ENCODE measurements around the gene MAP3K14. TPM values are rescaled to one million over a fixed set of nuclear protein-coding genes. Genes with fewer than 3 reads are reported as not detected.

Gene MAP3K14
- total RNA-seq, 1 experiment from 2014 or later, result 7.8 TPM

DNA sequence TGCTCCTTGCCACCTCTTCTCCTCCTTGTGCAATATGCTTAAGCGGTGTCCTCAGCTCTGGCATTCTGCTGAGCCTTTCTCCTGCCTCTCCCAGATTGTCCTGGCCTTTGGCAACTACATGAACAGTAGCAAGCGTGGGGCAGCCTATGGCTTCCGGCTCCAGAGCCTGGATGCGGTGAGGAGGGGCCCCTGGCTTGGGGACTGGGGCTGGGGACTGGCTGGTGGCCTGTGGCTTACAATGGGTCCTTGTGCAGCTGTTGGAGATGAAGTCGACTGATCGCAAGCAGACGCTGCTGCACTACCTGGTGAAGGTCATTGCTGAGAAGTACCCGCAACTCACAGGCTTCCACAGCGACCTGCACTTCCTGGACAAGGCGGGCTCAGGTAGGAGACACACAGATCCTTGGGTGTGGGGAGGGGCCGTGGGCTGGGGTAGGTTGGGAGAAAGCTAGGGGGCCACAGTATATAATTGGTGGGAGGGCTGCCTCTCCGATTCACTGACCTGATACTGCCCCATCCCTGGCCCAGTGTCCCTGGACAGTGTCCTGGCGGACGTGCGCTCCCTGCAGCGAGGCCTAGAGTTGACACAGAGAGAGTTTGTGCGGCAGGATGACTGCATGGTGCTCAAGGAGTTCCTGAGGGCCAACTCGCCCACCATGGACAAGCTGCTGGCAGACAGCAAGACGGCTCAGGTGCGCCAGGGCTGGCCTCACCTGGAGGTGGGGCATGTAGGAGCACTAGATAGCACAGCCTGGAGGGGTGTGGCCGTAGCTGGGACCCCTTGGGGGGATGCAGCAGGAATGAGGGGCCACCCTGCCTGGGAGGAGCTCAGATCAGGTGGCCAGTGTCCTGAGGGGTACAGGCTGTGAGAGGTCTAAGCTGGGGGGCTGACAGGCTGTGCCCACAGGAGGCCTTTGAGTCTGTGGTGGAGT is 71.8 kb downstream of the MAP3K14 start:
- peaks cover 23% of the 10 kb centered on the region for H3K23me2 ChIP-seq (ENCODE audit: insufficient read length, low read depth, low read length, poor library complexity, severe bottlenecking)
- WGBS (ENCODE audit: extremely low coverage, insufficient read length, low lambda C conversion rate), result no CpG with 5 or more reads among the region's 21 CpGs
- H3K4me1 Mint-ChIP-seq, result peaks cover 20 to 34% of the 10 kb centered on the region in 2 experiments
- H2BK12ac ChIP-seq (ENCODE audit: insufficient read length, low read depth, low read length), result no peak overlapping the region
- H3K4me2 ChIP-seq (ENCODE audit: insufficient read depth, insufficient read length, low read length), result no peak overlapping the region
- H3K27me3 ChIP-seq (ENCODE audit: insufficient read depth, low read length), result peaks cover 4% of the 10 kb centered on the region; the same call in 1 of the 2 replicates
- peaks cover 4 to 7% (median 5%) of the 10 kb centered on the region in 3 experiments; a peak in 5 of 7 replicates for H3K36me3 Mint-ChIP-seq (ENCODE audit: insufficient read depth in 1 of 3, low read depth in 3 of 3)
- H4K20me1 ChIP-seq (ENCODE audit: control insufficient read depth, insufficient read depth, insufficient read length), result no peaks in the 10 kb centered on the region
- no peak overlapping the region for H3K18ac ChIP-seq (ENCODE audit: insufficient read length, low read depth, low read length)
- no peak overlapping the region for H3K9ac ChIP-seq (ENCODE audit: extremely low read depth, insufficient read length, low read length)
- H3K4ac ChIP-seq (ENCODE audit: low read depth, low read length), result no peak overlapping the region
- H3K9me3 ChIP-seq (ENCODE audit: control insufficient read depth, low read depth, low read length), result no peaks in the 10 kb centered on the region
- no peak overlapping the region for H2BK5ac ChIP-seq (ENCODE audit: insufficient read length, low read length)
- no peak overlapping the region for H4K8ac ChIP-seq (replicated peaks; ENCODE audit: insufficient read length, low read depth, low read length)
- no peak for DNase-seq
- H4K91ac ChIP-seq (ENCODE audit: insufficient read length, low read depth, low read length), result no peak overlapping the region
- no peak overlapping the region; a peak in 1 of 7 replicates for H3K27ac Mint-ChIP-seq
- no peak overlapping the region for H2AK5ac ChIP-seq (ENCODE audit: insufficient read length, low read length)
- H2BK20ac ChIP-seq (ENCODE audit: low read depth, low read length, poor library complexity, severe bottlenecking), result no peak overlapping the region
- H3K56ac ChIP-seq (ENCODE audit: insufficient read length, low read depth, low read length), result no peak overlapping the region
- H3K14ac ChIP-seq (ENCODE audit: insufficient read depth, low read length), result no peak overlapping the region
- H4K5ac ChIP-seq (ENCODE audit: insufficient read length, low read depth, low read length), result no peak overlapping the region
- H3K27me3 Mint-ChIP-seq (ENCODE audit: low read depth), result peaks cover 34% of the 10 kb centered on the region
- no peaks in the 10 kb centered on the region for H3K79me1 ChIP-seq (ENCODE audit: insufficient read depth, low read depth, low read length, poor library complexity, severe bottlenecking)
- no peak overlapping the region for H2BK120ac ChIP-seq (ENCODE audit: low read depth, low read length, poor library complexity, severe bottlenecking)
- H3T11ph ChIP-seq (ENCODE audit: low read length), result no peak overlapping the region
- TF ChIP-seq, protein P1, sequence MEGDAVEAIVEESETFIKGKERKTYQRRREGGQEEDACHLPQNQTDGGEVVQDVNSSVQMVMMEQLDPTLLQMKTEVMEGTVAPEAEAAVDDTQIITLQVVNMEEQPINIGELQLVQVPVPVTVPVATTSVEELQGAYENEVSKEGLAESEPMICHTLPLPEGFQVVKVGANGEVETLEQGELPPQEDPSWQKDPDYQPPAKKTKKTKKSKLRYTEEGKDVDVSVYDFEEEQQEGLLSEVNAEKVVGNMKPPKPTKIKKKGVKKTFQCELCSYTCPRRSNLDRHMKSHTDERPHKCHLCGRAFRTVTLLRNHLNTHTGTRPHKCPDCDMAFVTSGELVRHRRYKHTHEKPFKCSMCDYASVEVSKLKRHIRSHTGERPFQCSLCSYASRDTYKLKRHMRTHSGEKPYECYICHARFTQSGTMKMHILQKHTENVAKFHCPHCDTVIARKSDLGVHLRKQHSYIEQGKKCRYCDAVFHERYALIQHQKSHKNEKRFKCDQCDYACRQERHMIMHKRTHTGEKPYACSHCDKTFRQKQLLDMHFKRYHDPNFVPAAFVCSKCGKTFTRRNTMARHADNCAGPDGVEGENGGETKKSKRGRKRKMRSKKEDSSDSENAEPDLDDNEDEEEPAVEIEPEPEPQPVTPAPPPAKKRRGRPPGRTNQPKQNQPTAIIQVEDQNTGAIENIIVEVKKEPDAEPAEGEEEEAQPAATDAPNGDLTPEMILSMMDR (conservative IDR thresholded peaks at IDR 0.05), result no peak
- no peak overlapping the region for H3K23ac ChIP-seq (ENCODE audit: insufficient read length, low read depth, low read length)
- no peaks in the 10 kb centered on the region; a peak in 1 of 5 replicates for H3K9me3 Mint-ChIP-seq
- no peak overlapping the region for H2BK15ac ChIP-seq (ENCODE audit: low read depth, low read length)
- no peaks in the 10 kb centered on the region for H3K79me2 ChIP-seq (ENCODE audit: insufficient read depth, low read length)
- H2AFZ ChIP-seq (ENCODE audit: low read length), result no peak overlapping the region
- peak overlapping the region in 1 of 2 experiments; percentile 44; a peak in 2 of 5 replicates for H3K4me3 Mint-ChIP-seq
- no peak overlapping the region for H3K27ac ChIP-seq (ENCODE audit: insufficient read length, low read depth, low read length)
- H3K4me1 ChIP-seq (ENCODE audit: insufficient read depth, low read length), result peaks cover 3% of the 10 kb centered on the region; the same call in 1 of the 2 replicates
